GM18861 (cell line): ENCODE measurements around the gene MOCOS.
"Not testable (repeated sequence)": the region's sequence is repeated elsewhere in the genome, so short reads cannot be mapped to it uniquely, and the experiment has no call there.

Experiments used
- ATAC-seq: cut with Tn5 transposase; IDR thresholded peaks from one replicate; pipeline ENCODE4 v1.9.1; 2021; ENCODE audit not compliant: unreplicated experiment

MOCOS gene

DNA sequence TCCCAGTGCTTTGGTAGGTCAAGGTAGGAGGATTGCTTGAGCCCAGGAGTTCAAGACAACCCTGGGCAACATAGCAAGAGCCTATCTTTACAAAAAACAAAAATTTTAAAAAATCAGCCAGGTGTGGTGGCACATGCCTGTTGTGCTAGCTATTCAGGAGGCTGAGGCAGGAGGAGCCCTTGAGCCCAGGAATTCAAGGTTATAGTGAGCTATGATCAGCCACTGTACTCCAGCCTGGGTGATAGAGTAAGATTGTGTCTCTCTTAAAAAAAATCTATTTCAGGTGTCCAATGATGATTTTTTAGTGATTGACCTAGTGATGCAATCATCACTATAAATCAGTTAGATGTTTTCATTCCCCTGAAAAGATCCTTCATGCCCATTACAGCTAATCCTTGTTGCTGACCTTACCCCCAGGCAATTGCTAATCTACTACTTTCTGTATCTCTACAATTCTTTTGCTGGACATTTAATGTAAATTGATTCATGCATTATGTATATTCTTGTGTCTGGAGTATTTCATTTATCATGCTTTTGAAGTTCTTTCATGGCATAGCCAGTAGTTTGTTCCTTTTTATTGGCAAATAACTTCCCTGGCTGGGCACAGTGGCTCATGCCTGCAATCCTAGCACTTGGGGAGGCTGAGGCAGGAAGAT, 10.3 kb downstream of the MOCOS start:
- no peak for ATAC-seq

DNA sequence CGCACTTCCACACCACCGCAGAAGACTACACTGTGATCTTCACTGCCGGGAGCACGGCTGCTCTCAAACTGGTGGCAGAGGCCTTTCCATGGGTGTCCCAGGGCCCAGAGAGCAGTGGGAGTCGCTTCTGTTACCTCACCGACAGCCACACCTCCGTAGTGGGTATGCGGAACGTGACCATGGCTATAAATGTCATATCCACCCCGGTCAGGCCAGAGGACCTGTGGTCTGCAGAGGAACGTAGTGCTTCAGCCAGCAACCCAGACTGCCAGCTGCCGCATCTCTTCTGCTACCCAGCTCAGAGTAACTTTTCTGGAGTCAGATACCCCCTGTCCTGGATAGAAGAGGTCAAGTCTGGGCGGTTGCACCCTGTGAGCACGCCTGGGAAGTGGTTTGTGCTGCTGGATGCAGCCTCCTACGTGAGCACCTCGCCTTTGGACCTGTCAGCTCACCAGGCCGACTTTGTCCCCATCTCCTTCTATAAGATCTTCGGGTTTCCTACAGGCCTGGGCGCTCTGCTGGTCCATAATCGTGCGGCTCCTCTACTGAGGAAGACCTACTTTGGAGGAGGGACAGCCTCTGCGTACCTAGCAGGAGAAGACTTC, 12.5 kb downstream of the MOCOS start:
- no peak for ATAC-seq

DNA sequence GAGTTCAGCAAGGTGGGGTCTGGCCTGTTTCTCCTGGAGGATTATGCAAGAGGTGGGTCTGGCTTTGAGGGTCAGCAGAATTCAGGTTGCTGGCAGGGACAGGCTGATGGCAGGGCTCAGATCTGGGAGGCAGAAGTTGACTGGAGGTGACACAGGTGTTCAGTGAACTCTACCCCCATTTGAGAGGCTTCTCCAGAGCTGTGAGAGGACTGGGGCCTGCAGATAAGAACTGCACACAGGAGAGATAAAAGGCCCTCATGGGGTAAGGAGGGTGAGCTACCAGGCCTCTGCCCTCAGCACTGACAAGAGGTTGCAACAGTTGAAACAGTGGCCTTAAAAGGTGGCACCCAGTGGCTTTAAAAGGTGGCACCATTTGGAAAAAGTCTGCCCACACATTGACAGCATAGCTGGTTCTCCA, 13.1 kb downstream of the MOCOS start:
- no peak for ATAC-seq

DNA sequence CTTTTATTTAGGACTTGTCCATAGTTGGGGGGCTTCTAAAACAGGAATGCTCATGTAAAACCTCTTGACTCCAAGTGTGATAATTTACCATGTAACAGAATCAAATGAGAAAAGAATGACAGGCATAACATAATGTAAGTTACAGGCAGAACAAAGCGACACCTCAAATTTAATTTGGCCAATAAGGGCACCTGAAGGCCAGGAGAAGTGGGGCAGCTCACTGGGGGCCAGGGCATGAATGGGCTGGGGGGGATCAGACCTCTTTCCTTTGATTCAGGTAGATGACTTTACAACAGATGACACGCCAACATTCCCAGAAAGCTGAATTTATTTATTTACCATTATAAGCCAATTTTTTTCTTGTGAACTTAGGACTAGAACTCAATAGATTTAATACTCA, 14.5 kb downstream of the MOCOS start:
- no peak for ATAC-seq

DNA sequence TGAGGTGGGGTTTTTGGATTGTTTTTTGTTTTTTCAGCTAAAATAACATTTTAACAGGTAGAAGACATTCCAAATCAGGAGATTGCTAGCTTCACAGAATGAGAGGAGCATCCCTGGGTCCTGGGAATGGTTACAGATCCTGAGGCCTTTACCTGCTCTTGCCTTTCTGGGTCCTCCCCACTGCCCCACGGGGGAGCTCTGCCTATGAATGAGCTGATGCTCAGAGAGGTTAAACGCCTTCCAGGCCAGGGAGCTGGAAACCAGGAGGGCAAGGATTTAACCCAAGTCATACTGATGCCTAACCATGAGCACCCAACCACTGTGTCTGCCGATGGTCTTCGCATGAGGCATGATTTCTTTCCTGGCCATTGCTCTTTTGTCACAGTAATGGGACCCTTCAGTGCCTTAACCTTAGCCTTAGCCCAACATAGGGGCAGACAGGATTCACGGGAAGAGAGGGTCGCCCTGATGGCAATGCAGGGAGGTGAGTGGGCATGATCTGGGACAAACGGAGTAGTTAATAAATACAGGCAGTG, 16.1 kb downstream of the MOCOS start:
- ATAC-seq, result no peak

DNA sequence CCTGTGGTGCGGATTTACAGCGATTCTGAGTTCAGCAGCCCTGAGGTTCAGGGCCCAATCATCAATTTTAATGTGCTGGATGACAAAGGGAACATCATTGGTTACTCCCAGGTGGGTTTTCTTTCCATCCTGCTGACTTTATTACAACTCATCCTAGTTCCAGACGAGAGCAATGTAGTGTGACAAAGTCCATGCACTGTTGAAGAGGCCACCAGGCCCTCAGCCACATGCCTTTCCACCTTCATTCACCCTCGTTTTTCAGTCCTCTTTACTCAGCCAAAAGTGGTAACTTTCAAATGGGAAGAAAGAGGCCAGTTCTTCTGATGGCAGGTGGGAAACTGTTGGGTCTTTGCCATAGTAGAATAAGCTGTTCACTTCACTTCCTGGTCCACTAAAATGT, 17.9 kb downstream of the MOCOS start:
- no peak for ATAC-seq

DNA sequence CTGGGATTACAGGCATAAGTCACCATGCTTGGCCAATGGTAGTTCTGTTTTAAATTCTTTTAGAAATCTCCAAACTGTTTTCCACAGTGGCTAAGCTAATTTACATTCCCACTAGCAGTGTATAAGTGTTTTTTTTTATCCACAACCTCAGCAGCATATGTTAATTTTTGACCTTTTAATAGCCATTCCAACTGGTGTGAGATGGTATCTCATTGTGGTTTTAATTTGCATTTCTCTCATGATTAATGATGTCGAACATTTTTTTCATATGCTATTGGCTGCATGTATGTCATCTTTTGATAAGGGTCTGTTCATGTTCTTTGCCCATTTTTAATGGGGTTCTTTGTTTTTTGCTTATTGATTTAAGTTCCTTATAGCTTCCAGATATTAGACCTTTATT, 20.0 kb downstream of the MOCOS start:
- ATAC-seq, result no peak

DNA sequence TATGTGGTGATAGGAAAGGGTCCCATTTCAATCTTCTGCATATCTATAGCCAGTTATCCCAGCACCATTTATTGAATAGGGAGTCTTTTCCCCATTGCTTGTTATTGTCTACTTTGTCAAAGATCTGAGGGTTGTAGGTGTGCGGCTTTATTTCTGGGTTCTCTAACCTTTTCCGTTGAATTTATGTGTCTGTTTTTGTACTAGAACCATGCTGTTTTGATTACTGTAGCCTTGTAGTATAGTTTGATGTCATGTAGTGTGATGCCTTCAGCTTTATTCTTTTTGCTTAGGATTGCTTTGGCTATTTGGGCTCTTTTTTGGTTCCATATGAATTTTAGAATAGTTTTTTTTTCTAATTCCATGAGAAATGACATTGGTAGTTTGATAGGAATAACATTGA, 20.7 kb downstream of the MOCOS start:
- not testable (repeated sequence) for ATAC-seq

DNA sequence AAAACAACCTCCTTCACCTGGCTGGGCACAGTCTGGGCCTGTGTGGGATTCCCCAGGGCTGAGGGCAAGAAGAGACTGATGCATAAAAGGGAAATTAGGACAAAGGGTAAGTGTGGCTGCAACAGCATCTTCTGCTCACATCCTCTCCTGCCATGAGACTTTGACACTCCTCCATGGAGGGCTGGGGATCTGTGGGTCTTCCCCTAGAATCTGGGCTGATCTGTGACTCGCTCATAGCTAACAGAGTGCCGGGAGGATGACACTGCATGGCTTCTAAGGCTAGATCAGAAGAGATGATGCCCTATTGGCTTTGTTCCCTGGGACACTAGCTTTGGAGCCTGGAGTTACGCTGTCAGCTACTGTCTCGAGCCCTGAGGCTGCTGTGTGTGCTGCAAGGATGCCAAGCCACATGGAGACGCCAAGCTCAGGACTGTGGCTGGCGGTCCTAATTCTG, 24.3 kb downstream of the MOCOS start:
- no peak for ATAC-seq

DNA sequence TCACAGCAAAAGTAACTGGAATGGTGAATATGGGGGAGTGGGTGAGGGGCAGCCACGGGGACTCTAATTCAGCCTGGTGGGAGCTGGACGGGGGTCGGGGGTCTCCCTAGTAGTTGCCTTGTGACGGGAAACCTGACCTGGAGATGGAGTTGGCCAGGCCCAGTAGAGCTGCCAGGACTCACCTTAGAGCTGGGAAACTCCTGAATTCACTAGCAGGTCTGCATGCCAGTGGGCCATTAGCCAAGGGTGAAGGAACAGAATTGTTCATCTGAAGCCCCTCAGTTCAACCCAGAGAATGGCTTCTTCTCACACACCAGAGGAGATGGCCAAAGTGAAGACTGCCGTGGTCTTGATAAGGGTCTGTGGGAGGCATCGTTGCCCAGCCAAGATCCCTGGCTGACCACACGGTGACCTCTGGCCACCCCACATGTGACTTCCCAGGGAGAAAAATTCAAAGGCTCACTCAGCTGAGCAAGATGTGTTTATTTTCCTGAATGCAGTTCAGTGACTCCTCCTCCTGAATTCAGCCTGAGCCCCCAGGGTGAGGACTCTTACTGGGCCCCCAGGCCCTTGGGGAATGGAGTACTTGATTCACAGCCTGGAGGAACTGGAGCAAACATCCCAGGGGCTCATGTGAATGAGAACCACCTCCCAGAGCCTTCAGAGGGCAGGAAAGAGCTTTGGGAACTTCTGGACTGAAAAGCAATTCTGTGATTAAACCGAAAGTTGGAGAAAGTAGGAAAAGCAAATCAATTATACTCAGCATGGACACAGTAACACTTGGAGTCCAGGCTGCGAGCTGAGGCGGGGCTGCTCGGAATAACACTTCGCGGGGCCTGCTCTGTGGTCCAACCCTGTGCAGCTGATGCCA, 25.2 kb downstream of the MOCOS start:
- ATAC-seq, result no peak

DNA sequence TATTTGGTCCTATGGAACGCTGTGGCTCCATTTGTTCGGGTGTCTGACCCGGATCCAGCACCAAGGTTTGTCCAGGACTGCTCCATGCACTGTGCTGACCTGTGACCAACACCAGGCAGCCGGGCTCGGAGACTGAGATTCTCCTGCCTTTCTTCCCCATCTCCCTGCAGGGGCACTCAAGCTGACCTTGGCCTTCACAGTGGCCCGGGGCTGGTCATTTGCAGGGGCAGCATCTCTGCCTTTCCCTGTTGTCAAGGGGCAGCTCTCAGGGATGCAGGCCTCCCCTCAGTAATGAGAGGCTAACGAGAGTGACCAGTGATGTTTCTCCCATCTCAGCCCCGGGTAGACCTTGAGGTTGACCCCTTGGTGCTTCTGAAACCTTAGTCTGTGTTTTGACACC, 27.5 kb downstream of the MOCOS start:
- no peak for ATAC-seq

DNA sequence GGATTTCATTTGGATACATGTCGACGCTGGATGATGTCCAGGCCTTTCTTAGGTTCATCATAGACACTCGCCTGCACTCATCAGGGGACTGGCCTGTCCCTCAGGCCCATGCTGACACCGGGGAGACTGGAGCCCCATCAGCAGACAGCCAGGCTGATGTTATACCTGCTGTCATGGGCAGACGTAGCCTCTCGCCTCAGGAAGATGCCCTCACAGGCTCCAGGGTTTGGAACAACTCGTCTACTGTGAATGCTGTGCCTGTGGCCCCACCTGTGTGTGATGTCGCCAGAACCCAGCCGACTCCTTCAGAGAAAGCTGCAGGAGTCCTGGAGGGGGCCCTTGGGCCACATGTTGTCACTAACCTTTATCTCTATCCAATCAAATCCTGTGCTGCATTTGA, 28.3 kb downstream of the MOCOS start:
- ATAC-seq, result no peak

DNA sequence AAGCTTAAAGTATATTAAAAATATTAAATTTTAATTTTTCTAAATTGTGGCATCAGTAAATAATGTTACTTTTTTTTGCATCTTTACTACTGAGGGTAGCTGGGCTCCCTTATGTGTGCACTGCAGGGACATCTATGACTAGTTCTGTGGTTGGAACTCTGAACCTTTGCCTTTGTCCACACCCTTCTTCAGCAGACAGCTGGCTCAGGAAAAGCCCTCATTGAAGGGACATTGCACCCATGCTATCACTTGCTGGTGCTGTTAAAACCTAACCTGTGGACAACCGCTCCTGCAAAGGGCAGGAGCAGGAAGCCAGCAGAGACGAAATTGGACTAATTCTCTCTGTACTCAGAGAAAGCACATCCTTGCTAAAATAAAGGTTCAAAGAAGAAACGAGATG, 30.1 kb downstream of the MOCOS start:
- no peak for ATAC-seq

DNA sequence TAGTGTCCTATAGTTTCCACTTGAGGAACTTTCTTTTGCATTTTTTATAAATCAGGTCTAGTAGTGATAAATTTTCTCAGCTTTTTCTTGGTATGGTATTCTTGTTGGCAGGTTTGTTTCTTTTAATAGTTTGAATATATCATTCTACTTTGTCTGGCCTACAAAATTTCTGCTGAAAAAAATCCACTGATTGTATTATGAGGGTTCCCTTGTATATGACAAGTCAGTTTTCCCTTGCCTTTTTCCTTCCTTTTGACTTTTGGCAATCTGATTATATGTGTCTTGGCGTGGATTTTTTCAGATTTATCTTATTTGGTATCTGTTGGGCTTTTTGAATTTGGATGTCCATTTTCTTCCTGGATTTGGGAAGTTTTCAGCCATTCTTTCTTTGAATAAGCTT, 41.9 kb downstream of the MOCOS start:
- ATAC-seq, result no peak

DNA sequence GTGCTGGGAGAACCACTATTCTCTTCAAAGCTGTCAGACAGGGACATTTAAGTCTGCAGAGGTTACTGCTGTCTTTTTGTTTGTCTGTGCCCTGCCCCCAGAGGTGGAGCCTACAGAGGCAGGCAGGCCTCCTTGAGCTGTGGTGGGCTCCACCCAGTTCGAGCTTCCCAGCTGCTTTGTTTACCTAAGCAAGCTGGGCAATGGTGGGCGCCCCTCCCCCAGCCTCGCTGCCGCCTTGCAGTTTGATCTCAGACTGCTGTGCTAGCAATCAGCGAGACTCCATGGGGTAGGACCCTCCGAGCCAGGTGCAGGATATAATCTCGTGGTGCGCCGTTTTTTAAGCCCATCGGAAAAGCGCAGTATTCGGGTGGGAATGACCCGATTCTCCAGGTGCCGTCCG, 53.2 kb downstream of the MOCOS start:
- not testable (repeated sequence) for ATAC-seq

DNA sequence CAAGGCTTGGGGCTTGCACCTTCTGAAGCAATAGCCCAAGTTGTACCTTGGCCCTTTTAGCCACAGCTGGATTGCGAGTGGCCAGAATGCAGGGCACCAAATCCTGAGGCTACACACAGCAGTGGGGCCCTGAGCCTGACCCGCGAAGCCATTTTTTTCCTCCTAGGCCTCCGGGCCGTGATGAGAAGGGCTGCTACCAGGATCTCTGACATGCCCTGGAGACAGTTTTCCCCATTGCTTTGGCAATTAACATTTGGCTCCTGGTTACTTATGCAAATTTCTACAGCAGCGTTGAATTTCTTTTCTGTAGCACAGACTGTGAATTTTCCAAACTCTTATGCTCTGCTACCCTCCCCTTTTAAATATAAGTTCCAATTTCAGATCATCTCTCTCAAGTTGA, 54.5 kb downstream of the MOCOS start:
- no peak for ATAC-seq

DNA sequence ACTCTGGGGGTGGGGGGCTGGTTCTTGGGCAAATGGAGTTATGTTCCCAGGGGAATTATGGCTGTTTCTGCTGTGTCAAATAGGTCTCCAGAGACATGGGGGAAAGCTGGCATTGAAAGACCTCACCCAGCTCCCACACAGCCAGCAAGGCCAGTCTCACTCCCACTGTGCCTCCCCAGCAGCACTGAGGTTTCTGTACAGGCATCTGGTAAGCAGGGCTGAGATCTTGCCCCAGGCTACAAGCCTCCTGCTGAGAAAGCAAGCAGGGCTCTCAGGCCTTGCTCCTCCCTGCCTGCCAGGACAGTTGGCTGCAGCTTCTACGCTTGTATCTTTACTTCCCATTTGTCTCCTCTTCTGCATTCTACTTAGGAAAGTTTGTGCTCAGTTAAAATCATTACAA, 59.7 kb downstream of the MOCOS start:
- ATAC-seq, result no peak

DNA sequence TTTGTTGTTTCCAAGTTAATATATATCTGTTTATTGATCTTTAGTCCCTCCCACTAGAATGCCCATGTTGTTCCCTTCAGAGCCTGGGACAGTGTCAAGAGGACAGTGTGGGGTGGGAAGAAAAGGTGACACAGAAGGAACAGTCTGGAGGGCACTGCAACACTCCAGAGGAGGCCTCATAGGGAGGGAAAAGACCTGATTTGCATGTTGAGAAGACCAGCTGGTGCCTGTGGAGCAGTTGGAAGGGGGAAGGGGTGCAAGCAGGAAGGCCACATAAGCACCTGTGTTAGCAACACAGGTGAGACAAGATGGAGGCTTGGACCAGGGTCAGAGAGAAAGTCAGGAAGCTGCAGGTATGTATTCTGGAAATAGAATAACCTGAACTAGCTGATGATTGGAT, 62.1 kb downstream of the MOCOS start:
- ATAC-seq, result no peak

DNA sequence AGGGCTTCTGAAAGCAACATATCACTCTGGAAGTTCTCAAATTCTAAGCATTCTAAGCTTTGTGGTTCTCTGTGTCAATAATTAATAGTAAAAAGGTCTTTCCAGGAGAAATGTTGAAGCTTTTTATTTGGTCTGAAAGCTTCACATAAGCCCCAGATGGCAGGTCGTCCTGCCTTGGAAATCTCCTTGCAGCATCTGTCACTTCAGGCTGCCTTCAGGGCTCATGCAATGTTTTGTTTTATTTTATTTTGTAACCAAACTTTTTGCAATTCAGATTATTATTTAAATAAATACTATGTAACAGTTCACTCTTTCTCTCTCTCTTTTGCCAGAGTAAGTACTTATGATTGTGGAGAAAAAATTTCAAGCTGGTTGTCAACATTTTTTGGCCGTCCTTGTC, 63.5 kb downstream of the MOCOS start:
- ATAC-seq, result no peak

DNA sequence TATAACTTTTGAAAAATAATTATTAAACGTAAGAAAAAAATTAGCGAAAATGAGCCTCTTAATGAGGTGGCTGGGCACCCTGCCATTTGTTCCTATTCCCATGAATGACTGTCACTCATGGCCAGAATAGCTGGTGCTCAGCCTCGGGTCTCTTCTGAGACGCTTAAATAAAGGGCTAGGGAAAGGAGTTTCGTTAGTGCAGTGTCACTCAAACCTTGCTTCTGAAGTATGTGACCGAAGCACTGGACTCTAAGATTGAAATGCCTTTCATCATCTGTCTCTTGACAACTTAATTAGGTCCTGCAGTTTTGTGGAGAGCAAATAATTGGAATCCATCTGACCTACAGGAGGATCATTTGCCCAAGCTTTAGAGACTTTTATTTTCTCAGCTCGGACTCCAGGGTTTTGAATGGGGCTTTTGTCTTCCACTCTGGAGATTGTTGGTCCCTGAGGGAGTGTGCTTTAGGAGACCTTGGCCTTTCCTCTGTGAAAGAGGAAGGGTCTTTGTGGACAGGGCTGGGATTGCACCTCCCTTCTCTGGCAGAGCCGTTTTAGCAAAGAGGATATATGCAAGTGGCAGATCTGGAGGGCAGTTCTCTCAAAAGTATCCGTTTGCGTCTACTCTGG, 67.9 kb downstream of the MOCOS start:
- ATAC-seq, result no peak

DNA sequence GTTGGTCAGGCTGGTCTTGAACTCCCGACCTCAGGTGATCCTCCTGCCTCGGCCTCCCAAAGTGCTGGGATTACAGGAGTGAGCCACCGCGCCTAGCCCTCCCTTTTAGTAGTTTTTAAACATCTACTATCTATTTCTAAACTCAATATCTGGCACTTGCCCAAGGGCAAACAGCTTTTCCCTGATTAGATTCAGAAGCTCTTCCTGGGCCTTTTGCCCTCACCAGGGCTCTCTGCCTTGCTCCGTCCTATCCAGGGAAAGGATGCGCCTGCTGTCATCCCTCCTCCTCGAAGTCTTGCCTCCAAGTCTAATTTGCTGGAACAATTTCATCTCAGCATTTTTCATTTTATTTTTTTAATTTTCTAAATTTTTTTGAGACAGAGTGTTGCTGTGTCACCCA, 68.8 kb downstream of the MOCOS start:
- no peak for ATAC-seq
